K562 (cell line): Measurements from ENCODE around the gene AKT1S1. TPM values are rescaled to one million over a fixed set of nuclear protein-coding genes. Genes with fewer than 3 reads are reported as not detected.

Experiments
- CEBPG ChIP-seq, 3 experiments: fragments of 200-800 bp in 1 of 3; sonication (Bioruptor generic) in 1 of 3; sonication (generic) in 1 of 3; formaldehyde crosslinking in 1 of 3; IDR thresholded peaks in 2 of 3; conservative IDR thresholded peaks in 1 of 3; 2 replicates each; pipeline versions ENCODE4 v1.6.1 to v1.8.0; 2016 to 2022; ENCODE audit warnings: missing compliant biosample characterization in 2 of 3, missing genetic modification characterization in 2 of 3, mild to moderate bottlenecking in 1 of 3, missing genetic modification reagents in 1 of 3
- E2F8 ChIP-seq: fragments of 450-650 bp; IDR thresholded peaks from 2 replicates; pipeline ENCODE4 v1.7.1; 2018; ENCODE audit warnings: mild to moderate bottlenecking, low read depth; ENCODE audit not compliant: partially characterized antibody
- EP300 ChIP-seq: IDR thresholded peaks from 2 replicates; pipeline ENCODE4 v1.6.1; 2012; ENCODE audit warnings: low read length, improper control_type of control experiment
- FOSL1 ChIP-seq: fragments of 200-800 bp; sonication (Bioruptor generic); conservative IDR thresholded peaks from 2 replicates; pipeline ENCODE4 v1.6.1; 2016; ENCODE audit warnings: missing genetic modification characterization, missing compliant biosample characterization
- HBP1 ChIP-seq: fragments of 450-650 bp; formaldehyde crosslinking; IDR thresholded peaks from 2 replicates; pipeline ENCODE4 v1.4.0; 2022; ENCODE audit warnings: missing genetic modification characterization
- HNRNPL ChIP-seq: fragments of 200-400 bp; formaldehyde crosslinking; IDR thresholded peaks from 2 replicates; pipeline ENCODE4 v1.6.1; 2017; ENCODE audit warnings: low read depth, mild to moderate bottlenecking, low read length
- L3MBTL2 ChIP-seq: fragments of 450-650 bp; IDR thresholded peaks from 2 replicates; pipeline ENCODE4 v1.6.1; 2016; ENCODE audit warnings: mild to moderate bottlenecking, moderate library complexity
- MAX ChIP-seq: sonication (generic); formaldehyde crosslinking; IDR thresholded peaks from 2 replicates; pipeline ENCODE4 v1.9.0; 2022; ENCODE audit warnings: mild to moderate bottlenecking, missing genetic modification reagents
- MAZ ChIP-seq, 2 experiments: fragments of 450-650 bp in 1 of 2; sonication (generic) in 1 of 2; formaldehyde crosslinking; IDR thresholded peaks in 1 of 2; conservative IDR thresholded peaks in 1 of 2; 2 replicates each; pipeline versions ENCODE4 v1.4.0 to v1.5.0; 2020; ENCODE audit warnings: mild to moderate bottlenecking in 1 of 2, missing genetic modification reagents in 1 of 2
- MTA1 ChIP-seq: fragments of 450-650 bp; IDR thresholded peaks from 2 replicates; pipeline ENCODE4 v1.6.1; 2017; ENCODE audit warnings: borderline replicate concordance
- NCOA1 ChIP-seq: fragments of 450-650 bp; IDR thresholded peaks from 2 replicates; pipeline ENCODE4 v1.6.1; 2016; ENCODE audit warnings: low read depth
- NONO ChIP-seq, 2 experiments: fragments of 200-400 bp in 1 of 2; fragments of 450-650 bp in 1 of 2; formaldehyde crosslinking in 1 of 2; IDR thresholded peaks; 2 replicates each; pipeline ENCODE4 v1.6.1; 2017; ENCODE audit warnings: low read depth in 2 of 2, mild to moderate bottlenecking in 2 of 2, moderate library complexity in 2 of 2, low read length in 1 of 2
- PML ChIP-seq: IDR thresholded peaks from 2 replicates; pipeline ENCODE4 v1.6.1; 2012; ENCODE audit warnings: low read length, inconsistent platforms
- TSC22D4 ChIP-seq: fragments of 450-650 bp; IDR thresholded peaks from 2 replicates; pipeline ENCODE4 v1.6.1; 2016; ENCODE audit warnings: missing genetic modification characterization, missing biosample characterization, control low read depth
- ZNF124 ChIP-seq: sonication (generic); formaldehyde crosslinking; IDR thresholded peaks from 2 replicates; pipeline ENCODE4 v1.8.1; 2022; ENCODE audit warnings: missing genetic modification reagents
- ZNF134 ChIP-seq: fragments of 250-450 bp; sonication (Bioruptor Pico); conservative IDR thresholded peaks from 2 replicates; pipeline ENCODE4 v1.4.0; 2020
- ZNF324 ChIP-seq: fragments of 250-450 bp; sonication (Bioruptor Pico); IDR thresholded peaks from 2 replicates; pipeline ENCODE4 v1.4.0; 2020; ENCODE audit warnings: mild to moderate bottlenecking
- ZNF561 ChIP-seq: fragments of 450-650 bp; formaldehyde crosslinking; conservative IDR thresholded peaks from 2 replicates; pipeline ENCODE4 v1.4.0; 2020; ENCODE audit warnings: mild to moderate bottlenecking, moderate library complexity
- polyA plus RNA-seq, 8 experiments: library from polyadenylated mRNA; depleted of rRNA in 4 of 8; stranded (reverse) in 5 of 8; unstranded in 3 of 8; fragments of >200 nt; fragmentation: Nextera tagmentation in 2 of 8; fragmentation: Illumina TruSeq in 1 of 8; extraction: Ambion mirVana in 2 of 8; extraction: Trizol in 1 of 8; gene quantifications; 2 replicates each; pipeline versions ENCODE4 v1.2.1 to v1.2.3, GENCODE V29; 2011 to 2014; ENCODE audit warnings: inconsistent platforms in 1 of 8, missing spikeins in 1 of 8
- total RNA-seq, 7 experiments: library from RNA; depleted of rRNA in 6 of 7; stranded (reverse); fragments of >200 nt in 6 of 7; fragmentation: Illumina TruSeq in 2 of 7; extraction: Trizol in 2 of 7; gene quantifications; 2 replicates each; pipeline versions ENCODE4 v1.2.1 to v1.2.3, GENCODE V29; 2011 to 2021; ENCODE audit warnings: low replicate concordance in 1 of 7

AKT1S1 gene
- total and polyA plus RNA-seq, 9 of the 15 experiments (the other 6 are each of a cell fraction or from before 2014, with no cell fraction given): 1.2 to 50.3 (median 17.1) TPM

GRCh38 chr19:49847731-49848696 is 29.1 kb downstream of the AKT1S1 start (continued):
- TF ChIP-seq PML (no peak), ZNF324 (no peak), MTA1 (no peak), CEBPG (CRISPR knock-in tag; IDR thresholded peaks at IDR 0.05) (no peak), CEBPG (tag; conservative IDR thresholded peaks at IDR 0.05 in 1 of 2, IDR thresholded peaks at IDR 0.05 in 1 of 2) (no peak), L3MBTL2 (peak; percentile 97), HBP1 (CRISPR knock-in tag) (no peak), NONO (IDR thresholded peaks at IDR 0.05; ENCODE audit: low read depth in 2 of 2, low read length in 1 of 2) (0 out of 4 replicates have a peak, but pooled peaks of 1 of the 2 experiments have one; percentile 27), MAX (peak; percentile 90), TSC22D4 (tag) (no peak), MAZ (CRISPR knock-in tag; conservative IDR thresholded peaks at IDR 0.05 in 1 of 2, IDR thresholded peaks at IDR 0.05 in 1 of 2) (no peak; a peak in 1 of 4 replicates), EP300 (no peak), ZNF134 (CRISPR knock-in tag) (no peak), ZNF561 (no peak), NCOA1 (no peak), HNRNPL (no peak), E2F8 (no peak), FOSL1 (tag) (peak; percentile 94), ZNF124 (CRISPR knock-in tag) (no peak)
